GM04503 (cell line): ENCODE results near the gene GATAD2A.
"Not testable (repeated sequence)": the region's sequence is repeated elsewhere in the genome, so short reads cannot be mapped to it uniquely, and the experiment has no call there.

Experiments used
- DNase-seq: peaks from one replicate; pipeline ENCODE4 v3.0.0-alpha.2; 2012; ENCODE audit warnings: low read depth

The GATAD2A gene

DNA sequence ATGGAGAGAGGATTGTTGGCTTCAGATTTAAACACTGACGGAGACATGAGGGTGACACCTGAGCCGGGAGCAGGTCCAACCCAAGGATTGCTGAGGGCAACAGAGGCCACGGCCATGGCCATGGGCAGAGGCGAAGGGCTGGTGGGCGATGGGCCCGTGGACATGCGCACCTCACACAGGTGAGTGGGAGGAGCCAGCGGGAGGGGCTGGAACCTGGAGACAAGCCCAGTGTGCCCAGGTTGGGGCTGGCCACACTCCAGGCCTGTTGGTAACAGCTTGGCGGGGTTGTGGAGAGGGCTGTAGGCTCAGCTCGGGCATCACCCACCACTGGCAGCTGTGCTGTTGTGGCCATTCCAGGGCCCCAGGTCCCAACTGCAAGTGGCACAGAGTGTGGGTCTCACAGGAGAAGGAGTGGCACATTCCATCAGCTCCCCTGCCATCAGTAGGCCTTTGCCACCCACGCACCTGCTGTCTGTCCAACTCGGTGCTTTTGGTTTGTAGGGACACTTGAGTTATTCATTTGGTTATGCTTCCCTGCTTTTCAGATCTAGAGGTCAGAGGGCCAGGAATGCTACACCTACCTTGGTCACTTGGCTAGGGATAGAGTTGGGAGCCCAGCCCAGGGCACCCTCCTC is 60.1 kb downstream of the GATAD2A start:
- DNase-seq, result no peak

DNA sequence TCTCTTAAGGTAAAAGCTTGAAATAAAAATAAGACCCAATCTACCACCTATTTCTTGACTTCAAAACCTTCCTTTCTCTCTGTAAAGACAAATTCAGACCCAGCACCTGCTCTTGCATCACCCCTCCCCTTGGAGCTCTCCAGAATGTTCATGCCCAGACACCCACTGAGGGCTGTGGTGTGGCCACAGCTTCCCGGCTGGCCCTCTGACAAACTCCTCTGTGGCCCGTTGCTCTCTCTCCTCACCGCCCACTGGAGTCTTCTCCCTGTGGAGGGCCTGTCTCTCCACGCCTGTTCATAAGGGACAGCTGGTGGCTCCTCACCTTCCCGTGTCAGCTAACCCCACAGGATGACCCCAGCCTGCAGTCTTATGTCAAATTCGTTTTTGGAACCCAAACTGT is 60.7 kb downstream of the GATAD2A start:
- no peak for DNase-seq

DNA sequence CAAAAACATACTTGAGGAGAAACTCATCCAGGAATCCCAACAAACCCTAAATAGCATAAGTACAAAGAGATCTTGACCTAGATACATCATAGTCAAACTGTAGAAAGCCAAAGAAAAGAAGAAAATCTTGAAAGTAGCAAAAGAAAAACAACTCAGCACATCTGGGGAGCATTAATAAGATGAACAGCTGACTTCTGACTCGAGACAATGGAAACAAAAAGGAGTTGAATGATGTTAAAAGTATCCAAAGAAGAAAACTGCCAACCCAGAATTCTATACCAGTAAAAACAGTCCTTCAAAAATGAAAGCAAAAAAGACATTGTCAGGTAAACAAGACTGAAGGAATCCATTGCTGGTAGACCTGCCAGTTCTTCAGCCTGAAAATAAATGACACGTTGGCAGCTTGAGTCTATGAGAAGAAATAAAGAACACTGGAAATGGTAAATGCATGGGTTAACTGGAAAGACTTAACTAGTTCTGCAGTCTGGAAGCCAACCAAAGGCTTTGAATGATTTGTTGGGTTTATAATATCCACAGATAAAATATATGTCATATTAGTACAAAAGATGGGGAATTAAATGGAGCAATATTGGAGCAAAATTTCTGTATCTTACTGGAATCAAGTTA is 63.1 kb downstream of the GATAD2A start:
- no peak for DNase-seq

DNA sequence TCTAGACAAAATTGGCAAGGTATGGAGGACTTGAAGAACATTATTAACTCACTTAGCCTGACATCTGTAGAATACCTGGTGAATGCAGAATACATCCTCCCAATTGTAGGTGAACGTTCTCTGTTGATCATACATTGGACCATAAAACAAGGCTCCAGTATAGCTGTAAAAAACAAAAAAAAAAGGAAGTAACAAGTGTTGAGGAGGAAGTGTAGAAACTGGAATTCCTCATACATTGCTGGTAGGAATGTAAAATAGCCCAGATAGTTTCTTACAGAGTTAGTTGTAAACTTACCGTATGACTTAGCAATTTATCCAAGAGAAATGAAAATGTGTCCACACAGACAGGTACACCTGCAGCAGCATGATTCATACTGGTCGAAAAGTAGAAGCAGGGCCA is 65.1 kb downstream of the GATAD2A start:
- DNase-seq, result no peak

DNA sequence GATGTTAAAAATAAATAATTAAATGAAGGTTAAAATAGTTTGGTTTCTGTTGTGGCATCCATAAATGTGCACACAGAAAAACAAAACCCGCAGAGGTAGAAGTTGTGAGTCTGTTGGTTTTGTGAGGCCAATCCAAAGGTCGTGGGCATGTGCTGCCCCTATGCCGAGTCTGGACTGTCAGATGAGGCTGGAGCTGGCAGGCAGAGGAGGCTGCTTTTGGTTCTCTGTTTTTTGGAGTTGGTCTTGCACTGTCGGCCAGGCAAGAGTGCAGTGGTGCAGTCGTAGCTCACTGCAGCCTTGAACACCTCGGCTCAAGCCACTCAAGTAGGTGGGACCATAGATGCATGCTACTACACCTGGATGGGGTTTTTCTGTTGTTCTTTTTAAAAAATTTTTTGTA is 66.2 kb downstream of the GATAD2A start:
- no peak for DNase-seq

DNA sequence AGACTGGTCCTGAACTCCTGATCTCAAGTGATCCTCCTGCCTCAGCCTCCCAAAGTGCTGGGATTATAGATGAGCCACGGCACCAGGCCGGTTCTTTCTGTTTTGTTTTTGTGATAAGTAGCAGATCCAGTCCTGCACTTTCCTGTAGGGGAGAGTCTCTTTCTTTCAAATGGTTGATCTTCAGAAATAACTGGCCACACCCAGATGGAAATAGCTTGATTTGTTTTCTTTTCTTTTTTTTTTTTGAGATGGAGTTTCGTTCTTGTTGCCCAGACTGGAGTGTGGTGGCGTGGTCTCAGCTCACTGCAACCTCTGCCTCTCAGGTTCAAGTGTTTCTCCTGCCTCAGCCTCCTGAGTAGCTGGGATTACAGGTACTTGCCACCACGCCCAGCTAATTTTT is 66.6 kb downstream of the GATAD2A start:
- not testable (repeated sequence) for DNase-seq

DNA sequence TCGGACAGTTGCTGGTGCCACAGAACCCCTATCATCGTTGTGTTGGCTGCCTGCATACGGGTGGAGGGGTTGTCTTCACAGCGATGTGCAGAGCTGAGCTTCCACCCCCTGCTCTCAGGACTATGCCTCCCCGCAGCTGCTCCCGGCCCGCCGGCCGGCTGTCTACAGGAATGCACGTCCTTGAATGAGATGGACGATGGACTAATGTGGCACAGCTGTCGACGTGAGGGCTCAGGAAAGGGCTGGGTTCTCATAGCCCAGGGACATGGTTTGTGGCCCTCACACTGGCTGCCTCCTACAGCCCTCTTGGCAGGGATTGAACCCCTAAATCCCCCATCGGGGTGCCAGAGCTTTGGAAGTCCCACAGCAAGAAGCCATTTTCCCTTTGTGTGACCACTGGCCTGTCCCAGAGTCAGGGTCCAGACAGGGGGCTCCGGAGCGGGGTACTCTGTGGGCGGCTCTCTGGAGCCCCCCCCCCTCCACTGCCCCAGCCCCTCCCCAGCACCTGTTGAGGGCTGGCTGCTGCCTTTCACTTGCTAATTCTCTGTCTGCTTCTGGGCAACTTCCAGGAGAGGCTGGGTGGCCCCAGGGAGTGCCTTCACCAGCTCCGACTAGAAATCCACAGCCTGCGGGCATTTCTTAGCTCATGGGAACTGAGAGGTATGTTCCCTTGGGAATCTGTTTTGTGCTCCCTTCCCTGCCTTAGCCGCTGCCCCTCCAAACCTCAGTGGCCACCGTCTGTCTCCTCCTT is 69.7 kb downstream of the GATAD2A start:
- DNase-seq, result no peak

DNA sequence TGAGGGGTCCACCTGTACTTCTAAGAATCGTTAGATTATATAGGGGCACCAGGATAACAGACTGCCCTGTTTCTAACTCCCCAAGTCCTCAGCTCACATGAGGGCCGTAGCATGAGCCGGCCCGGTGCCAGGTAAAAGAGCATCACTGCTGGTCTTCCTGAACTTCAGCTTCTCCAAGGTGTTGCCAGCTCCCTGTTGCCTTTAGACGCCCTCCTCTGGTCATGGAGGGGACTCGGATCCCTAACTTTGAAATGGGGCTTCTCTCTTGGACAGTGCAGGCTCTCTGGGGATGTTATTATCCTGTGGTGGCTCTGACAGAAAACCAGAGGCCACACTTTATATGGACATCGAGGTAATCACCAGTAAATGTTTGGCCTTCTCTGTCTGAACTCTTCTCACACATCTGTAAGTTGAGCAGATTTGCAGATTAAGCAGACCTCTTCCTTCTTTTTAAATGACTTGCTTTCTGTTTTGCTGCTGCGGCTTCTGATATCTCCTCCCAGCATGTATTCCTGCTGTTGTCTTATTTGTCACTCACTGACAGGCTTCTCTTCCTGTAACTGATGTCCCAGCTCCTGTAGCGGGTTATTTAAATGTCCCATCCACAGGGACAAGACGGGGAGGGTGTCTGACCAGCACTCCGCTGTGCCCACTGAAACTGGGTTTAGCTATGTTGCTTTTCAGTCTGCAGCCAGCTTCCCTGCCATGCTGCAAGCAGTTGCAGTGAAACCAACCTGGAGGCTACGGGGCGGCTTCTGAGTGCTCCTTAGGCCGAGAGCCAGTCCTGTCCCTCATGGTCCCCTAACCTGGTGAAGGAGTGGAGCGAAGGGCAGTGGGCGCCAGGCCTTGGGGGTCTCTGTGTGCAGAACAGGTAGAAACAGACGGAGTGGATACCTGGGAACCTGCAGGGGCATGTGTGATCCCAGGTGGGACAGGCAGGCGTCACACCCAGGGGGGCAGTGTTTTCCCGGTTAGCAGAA is 70.7 kb downstream of the GATAD2A start:
- no peak for DNase-seq

DNA sequence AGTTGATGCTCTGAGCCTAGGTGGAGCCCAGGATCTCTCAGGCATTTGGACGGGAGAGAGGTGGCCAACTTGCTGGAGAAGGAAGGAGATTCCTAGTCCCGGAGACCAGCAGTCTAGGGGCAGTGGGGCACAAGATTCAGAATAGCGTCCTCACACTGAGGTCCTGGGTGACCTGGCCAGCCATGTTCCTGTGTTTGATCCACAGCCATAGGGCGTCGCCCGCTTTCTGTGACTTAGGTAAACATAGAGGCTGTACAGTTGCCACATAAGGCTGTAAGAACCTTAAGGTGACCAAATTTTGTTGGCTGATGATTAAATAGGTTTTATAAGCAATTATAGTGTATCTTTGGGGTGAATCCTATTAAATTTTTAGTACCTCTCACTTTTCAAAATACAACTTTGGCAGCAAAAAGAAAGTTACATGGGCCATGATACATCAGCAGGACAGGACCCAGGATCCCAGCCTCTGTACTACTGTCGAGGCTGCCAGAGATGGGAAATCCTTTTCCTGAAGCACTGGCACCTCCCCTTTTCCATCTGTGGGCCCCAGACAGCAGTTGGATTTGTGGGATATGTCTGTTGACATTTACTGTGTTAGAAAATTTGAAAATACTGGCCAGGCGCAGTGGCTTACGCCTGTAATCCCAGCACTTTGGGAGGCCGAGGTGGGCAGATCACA is 72.4 kb downstream of the GATAD2A start:
- no peak for DNase-seq

DNA sequence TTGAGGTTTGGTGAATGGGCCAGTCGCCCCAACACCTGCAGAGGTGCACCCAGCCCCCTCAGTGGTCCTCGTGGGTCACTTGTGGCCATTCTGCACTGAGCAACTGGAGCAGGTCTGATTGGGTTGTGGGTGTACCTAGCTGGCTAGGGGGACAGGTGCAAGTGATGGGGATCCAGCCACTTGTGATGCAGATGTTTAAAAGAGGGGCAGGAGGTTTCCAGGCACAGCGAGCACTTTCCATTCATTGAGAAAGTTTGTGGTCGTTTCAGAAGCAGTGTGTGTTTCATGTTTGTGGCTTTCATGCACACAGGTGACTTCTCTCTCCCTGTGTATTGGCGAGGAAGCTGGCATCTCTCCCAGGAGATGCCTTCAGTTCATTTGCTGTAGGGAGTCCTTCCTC is 75.2 kb downstream of the GATAD2A start:
- DNase-seq, result no peak

DNA sequence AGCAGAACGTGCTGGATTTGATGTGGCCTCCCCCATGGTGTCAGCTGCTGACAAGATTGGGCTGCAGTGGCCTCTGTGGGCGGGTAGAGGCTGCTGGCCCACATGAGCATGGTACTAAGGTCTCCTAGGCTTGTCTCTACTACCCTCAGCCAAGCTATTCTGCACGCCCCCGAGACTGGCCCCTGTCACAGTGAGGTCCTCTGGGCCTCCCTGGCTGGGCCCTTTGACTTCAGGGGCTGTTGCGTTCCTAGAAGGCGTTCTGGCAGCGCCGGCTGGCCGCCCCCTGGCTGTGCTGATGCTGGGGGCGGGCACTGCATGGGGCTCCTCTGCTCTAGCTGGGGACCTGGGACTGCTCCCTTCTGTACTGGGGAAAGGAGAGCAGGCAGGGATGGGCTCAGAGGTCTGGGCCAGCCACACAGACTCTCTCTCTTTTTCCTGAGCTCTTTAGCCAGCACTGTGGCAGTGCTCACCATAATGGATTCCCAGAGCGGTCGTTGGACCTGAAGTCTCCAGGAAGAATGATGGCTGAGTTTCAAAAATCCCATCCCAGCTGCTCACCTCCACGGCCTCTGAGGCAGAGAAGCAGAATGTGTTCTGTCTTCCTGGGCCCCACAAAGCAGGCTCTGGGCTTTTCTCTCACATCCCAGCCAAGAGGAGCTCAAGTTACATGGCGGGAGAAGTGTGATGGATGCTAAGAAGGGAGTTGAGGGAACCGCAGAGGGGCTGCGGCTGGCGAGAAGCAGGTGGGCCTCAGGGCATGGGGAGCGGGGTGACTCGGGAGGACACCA is 77.5 kb downstream of the GATAD2A start:
- no peak for DNase-seq

DNA sequence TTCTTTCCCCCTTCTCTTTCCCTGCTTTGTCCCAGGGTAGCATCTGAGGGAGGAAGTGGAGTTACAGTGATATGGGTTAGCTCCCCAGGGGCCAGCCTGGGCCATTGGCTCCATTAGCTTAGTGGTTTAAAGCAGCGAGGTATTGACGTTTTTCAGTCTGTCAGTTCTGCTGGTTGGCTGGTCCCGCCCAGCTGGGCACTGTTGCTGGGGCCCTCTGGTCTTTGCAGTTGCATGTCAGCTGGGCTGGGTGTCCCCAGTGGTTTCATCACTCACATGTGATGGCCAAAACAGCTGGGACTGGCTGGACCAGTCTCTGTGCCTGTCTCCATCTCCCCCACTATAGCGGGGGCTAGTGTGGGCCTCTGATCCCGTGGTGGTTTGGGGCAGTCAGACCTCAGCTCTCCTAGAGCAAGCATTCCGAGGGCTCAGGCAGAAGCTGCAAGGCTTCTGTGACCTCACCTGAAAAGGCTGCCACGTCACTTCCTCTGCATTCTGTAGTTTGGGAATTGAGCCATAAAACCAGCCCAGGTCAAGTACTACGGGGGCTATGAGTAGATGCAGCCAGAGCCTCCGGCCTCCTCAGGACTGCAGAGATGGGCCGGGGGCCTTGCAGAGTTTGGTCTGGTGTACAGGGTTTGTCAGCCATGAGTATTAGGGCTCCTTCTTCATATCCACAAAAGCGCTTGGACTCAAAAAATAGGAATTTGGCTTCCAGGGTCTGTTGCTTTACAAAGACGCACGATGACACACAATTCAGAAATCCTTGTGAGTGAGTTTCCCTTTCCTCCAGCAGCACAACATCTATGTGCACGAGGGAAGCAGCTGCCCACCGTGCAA is 79.9 kb downstream of the GATAD2A start:
- DNase-seq, result no peak

DNA sequence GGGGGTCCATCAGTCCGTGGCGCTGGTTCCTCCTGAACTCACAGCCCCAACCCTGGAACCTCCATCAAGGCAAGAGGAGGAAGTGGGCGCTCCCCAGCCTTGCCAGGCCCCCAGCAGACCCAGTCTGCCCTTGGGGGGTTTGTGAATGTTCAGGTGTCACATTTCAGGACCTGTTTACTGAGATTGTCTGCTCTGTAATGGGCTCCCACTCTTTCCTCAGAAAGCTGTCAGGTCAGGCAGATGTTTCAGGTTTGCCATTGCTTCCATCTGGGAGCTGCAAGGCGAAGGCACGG is 80.5 kb downstream of the GATAD2A start:
- DNase-seq, result no peak

DNA sequence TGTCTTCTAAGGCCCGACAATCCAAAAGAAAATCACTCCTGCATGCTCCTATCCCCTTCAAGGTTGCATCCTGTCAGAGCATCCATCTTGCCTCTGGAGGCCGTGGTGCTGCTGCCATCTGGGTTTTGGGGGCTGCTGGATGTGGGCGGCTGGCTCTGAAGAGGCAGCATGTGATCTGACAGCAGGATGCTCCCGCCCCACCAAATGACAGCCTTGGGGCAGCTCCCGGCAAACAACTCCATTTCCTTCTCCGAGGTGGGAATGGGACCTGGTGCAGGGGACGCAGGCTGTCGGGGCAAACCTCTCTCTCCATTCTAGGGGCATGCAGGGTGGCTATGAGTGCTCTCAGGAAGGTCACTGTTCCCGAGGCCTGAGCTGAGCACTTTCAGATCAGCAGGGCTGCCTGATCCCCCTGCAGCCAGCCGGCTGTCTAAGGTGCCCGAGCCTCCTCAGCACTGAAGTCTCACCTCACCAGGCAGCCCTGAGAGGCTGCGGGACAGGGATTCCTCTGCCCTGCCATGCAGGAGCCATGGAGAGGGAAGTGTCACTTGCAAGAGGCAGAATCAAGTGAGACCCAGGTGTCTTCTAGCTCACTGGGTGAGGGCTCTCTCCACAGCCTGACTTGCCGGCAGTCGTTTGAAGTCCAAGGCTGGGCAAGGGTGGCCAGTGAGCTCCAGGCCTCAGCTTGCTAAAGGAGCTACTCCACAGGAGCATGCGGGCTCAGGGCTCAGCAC is 81.0 kb downstream of the GATAD2A start:
- no peak for DNase-seq

DNA sequence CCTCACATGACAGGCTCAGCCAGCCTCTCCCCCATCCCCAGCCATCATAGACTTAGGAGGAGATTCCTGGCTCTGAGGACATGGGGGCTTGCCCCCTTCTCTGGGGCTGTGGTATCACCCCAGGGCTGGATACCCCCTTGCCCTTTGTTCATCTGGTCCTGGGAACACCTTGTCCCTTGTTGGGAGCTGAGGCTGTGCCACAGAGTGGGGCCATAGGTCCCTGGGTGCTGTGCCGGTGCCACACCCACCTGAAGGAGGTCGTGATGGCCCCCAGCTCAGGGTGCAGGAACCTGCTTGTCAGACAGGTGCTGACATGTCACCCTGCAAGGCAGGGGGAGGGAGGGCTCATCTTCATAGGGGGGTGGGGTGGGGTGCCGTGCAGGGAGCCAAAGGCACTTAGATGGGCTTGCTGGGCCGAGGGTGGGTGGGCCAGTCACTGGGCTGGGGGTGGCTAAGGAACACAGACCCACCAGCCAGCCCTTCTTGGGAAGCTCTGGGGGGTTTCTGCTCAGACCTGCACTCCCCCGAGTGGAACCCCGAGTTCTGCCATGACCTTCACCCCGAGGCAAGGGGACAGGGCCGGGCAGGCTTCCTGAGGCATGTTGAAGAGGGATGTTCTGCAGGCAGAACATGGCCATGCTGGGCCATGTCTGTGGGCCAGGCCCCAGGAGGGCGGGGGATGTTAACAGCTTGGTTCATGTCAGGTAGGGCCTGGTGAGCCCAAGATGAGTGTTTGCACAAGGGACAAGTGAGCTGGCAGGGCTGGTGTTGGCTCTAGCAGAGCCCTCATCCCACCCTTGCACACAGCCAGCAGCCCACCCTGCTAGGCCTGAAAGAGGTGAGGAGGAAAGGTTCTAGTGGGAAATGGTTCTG is 81.8 kb downstream of the GATAD2A start:
- DNase-seq, result no peak

DNA sequence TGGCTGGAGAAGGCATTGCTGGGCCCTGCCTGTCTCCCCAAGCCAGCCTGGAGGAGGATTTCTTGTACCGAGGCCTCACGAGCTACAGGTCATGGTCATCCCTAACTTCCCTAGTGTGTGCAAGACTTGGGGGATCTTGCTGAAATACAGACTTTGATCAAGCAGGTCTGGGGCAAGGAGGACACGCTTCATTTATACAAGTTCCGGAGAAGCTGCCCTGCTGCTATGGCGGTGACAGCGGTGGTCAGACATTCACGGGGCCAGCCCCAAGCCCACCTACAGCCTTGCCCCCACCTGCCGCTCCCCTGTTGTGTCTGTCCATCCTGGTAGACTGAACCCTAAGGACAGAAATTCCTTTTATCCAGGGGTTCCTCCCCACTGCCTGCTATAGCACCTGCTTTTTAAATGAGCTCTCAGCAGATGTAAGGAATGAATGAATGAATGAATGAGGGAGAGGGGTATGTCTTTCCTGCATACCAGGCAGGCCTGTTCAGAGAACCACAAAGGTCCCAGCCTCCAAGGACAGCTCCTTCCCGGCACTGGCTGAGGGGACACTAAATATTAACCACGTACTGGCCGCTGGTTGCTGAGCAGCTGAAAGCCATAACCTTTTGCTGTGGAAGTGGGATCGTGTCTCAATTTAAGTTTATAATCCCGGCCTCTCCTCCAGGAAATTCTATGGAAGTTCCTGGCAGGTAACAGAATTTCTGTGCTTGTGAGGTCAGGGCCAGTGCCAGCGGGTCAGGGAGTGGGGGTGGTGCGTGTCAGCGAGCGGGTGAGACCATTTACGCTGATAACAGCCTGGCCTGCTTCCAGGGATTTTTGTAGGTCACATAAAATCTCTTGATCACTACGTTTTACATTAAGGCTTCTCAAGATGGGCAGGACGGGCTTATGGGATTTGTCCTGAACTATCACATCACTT is 82.7 kb downstream of the GATAD2A start:
- no peak for DNase-seq
